RWPE1 (cell line): ENCODE results near the gene SRP19.

Experiments used
- CTCF ChIA-PET: fragments of 350-600 bp; sonication (Branson Sonifier 250); formaldehyde crosslinking; extraction: SDS; loops from one replicate; lab custom pipeline; 2021; lab: Yijun Ruan, JAX
- POLR2A ChIA-PET: fragments of 400-600 bp; formaldehyde crosslinking; extraction: SDS; loops from one replicate; lab custom pipeline; 2020; ENCODE audit warnings: antibody characterized with exemption; ENCODE audit not compliant: low non-redundant PET; lab: Yijun Ruan, JAX
- DNase-seq: peaks from one replicate; pipeline ENCODE4 v3.0.0; 2012; ENCODE audit warnings: low spot score
- H3K27ac ChIP-seq: fragments of 450-650 bp; 2 replicates; pipeline ENCODE4 v1.5.1; 2017
- TF ChIP-seq, protein P1 (sequence below): fragments of 450-650 bp; conservative IDR thresholded peaks from 2 replicates; pipeline ENCODE4 v1.5.1; 2017; ENCODE audit warnings: low read depth, mild to moderate bottlenecking

The SRP19 gene

DNA sequence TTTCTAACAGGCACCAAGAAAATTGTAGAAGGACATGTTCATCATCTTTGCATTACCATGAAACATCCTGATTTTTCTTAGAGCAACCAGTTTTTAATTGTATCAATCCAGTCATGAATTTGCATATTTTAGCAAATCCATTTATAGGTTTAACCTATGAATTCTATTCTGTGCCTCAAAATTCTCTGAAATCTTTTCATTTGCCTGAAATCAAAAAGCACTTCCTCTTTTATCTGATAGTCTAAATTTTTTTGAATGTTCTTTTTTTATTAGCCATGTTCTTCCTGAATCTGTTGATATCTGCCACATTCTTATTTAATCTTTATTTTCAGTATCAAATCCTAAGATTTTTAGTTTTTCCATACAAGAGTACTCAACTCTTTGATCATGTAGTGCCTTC lies 36.9 kb upstream of the SRP19 start:
- CTCF ChIA-PET: no interaction called here
- TF ChIP-seq, protein P1, sequence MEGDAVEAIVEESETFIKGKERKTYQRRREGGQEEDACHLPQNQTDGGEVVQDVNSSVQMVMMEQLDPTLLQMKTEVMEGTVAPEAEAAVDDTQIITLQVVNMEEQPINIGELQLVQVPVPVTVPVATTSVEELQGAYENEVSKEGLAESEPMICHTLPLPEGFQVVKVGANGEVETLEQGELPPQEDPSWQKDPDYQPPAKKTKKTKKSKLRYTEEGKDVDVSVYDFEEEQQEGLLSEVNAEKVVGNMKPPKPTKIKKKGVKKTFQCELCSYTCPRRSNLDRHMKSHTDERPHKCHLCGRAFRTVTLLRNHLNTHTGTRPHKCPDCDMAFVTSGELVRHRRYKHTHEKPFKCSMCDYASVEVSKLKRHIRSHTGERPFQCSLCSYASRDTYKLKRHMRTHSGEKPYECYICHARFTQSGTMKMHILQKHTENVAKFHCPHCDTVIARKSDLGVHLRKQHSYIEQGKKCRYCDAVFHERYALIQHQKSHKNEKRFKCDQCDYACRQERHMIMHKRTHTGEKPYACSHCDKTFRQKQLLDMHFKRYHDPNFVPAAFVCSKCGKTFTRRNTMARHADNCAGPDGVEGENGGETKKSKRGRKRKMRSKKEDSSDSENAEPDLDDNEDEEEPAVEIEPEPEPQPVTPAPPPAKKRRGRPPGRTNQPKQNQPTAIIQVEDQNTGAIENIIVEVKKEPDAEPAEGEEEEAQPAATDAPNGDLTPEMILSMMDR: no peak

GRCh38 chr5:112830378-112830777 lies 30.7 kb upstream of the SRP19 start:
- TF ChIP-seq, protein P1: no peak
- CTCF ChIA-PET: interaction anchor here (0.5 kb wide), 1 partner anchor 781 kb away, joined by 3 read pairs; no protein-coding TSS in a partner anchor
- POLR2A ChIA-PET: no interaction called here
- no peak overlapping the region for H3K27ac ChIP-seq
- DNase-seq: no peak

More for the DNA sequence above, 36.9 kb upstream of the SRP19 start:
- DNase-seq: no peak
- H3K27ac ChIP-seq: no peak overlapping the region
- POLR2A ChIA-PET: no interaction called here

DNA sequence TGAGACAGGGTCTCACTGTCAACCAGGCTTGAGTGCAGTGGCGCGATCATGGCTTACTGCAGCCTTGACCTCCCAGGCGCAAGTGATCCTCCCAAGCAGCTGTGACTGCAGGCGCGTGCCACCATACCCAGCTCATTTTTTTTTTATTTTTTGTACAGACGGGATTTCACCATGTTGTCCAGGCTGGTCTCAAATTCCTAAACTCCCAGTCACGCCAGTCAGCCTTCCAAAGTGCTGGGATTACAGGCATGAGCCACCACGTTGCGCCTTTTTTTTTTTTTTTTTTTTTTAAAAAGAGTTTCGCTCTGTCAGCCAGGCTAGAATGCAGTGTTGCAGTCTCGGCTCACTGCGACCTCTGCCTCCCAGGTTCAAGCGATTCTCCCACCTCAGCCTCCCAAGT lies 27.1 kb upstream of the SRP19 start:
- TF ChIP-seq, protein P1: no peak
- no peak for DNase-seq
- ChIA-PET CTCF (interaction anchor here (0.6 to 0.7 kb wide), 2 partner anchors 64 to 68 kb away, joined by 3 to 4 read pairs; no protein-coding TSS in a partner anchor), POLR2A (no interaction called here)
- H3K27ac ChIP-seq: no peak overlapping the region

DNA sequence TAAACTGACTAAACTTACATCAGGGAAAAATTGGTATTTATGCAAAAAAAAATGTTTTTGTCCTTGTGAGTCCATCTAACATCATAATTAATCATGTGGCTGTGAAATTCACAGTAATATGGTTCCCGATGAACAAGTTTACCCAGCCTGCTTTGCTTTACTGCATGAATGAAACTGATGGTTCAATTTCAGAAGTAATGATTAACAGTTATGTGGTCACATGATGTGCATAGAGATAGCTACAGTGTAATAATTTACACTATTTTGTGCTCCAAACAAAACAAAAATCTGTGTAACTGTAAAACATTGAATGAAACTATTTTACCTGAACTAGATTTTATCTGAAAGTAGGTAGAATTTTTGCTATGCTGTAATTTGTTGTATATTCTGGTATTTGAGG lies 16.6 kb upstream of the SRP19 start:
- H3K27ac ChIP-seq: no peak overlapping the region
- POLR2A ChIA-PET: no interaction called here
- TF ChIP-seq, protein P1: no peak
- CTCF ChIA-PET: interaction anchor here (0.5 to 1.1 kb wide), 2 partner anchors 44 to 425 kb away, joined by 3 to 6 read pairs; no protein-coding TSS in a partner anchor
- no peak for DNase-seq

GRCh38 chr5:112846556-112846955 lies 14.5 kb upstream of the SRP19 start:
- no peak for DNase-seq
- CTCF ChIA-PET: no interaction called here
- POLR2A ChIA-PET: no interaction called here
- H3K27ac ChIP-seq: no peak overlapping the region
- TF ChIP-seq, protein P1: no peak

GRCh38 chr5:112847306-112847705 lies 13.8 kb upstream of the SRP19 start:
- ChIA-PET POLR2A (no interaction called here), CTCF (no interaction called here)
- no peak overlapping the region for H3K27ac ChIP-seq
- DNase-seq: no peak
- TF ChIP-seq, protein P1: no peak
